Gastrocnemius medialis (tissue), 4 donors: ENCODE results near the gene EFCAB6. TPM values are rescaled to one million over a fixed set of nuclear protein-coding genes. Genes with fewer than 3 reads are reported as not detected.

Source experiments
- ATAC-seq, 2 donors: fragments of 150-250 bp; one replicate each; pipeline ENCODE4 v1.9.1; 2016
- DNase-seq, 2 donors: peaks; one replicate each; pipeline ENCODE4 v3.0.0-alpha.2; 2019
- H3K27ac ChIP-seq, 4 donors: fragments of 200-600 bp; sonication (generic); 1 replicate in 1 of 4; 2 replicates in 3 of 4; pipeline ENCODE4 v1.5.1; 2016 to 2018; ENCODE audit warnings: mild to moderate bottlenecking in 2 of 4, moderate library complexity in 1 of 4
- H3K27me3 ChIP-seq, 3 donors: fragments of 200-600 bp; sonication (generic) in 2 of 3; 1 replicate in 1 of 3; 2 replicates in 2 of 3; pipeline versions ENCODE4 v1.5.1 to v1.6.0; 2016 to 2019; ENCODE audit warnings: mild to moderate bottlenecking in 1 of 3, moderate library complexity in 1 of 3
- H3K36me3 ChIP-seq, 2 donors: fragments of 200-600 bp; sonication (generic) in 1 of 2; one replicate each; pipeline ENCODE4 v1.5.1; 2017 to 2018
- H3K4me1 ChIP-seq, 2 donors: fragments of 200-600 bp; sonication (generic) in 1 of 2; one replicate each; pipeline ENCODE4 v1.5.1; 2016 to 2017; ENCODE audit warnings: mild to moderate bottlenecking in 2 of 2
- H3K4me3 ChIP-seq, 4 donors: fragments of 200-600 bp; sonication (generic) in 3 of 4; 1 replicate in 1 of 4; 2 replicates in 3 of 4; pipeline ENCODE4 v1.5.1; 2016 to 2019; ENCODE audit warnings: mild to moderate bottlenecking in 2 of 4
- H3K9me3 ChIP-seq, 3 donors: fragments of 200-600 bp; sonication (generic) in 2 of 3; 1 replicate in 1 of 3; 2 replicates in 2 of 3; pipeline ENCODE4 v1.5.1; 2016 to 2019
- CTCF ChIP-seq, 5 experiments: fragments of 450-650 bp in 3 of 5; fragments of 200-600 bp in 2 of 5; sonication (generic) in 2 of 5; IDR thresholded peaks in 4 of 5; conservative IDR thresholded peaks in 1 of 5; 1 replicate in 4 of 5; 2 replicates in 1 of 5; pipeline ENCODE4 v1.5.1; 2016 to 2019; ENCODE audit warnings: antibody characterized with exemption in 5 of 5, mild to moderate bottlenecking in 3 of 5, moderate library complexity in 3 of 5
- POLR2A ChIP-seq, 2 donors: fragments of 450-650 bp; IDR thresholded peaks; one replicate each; pipeline ENCODE4 v1.6.1; 2017; ENCODE audit warnings: antibody characterized with exemption in 2 of 2, mild to moderate bottlenecking in 2 of 2, moderate library complexity in 2 of 2
- in situ Hi-C, 4 donors: fragments of 200-750 bp; cut with MboI; loops; one replicate each; pipeline versions ENCODE4 v1.15.0 to v1.8.0; 2017; ENCODE audit warnings: low sequenced_read_pairs in 4 of 4
- intact Hi-C: fragments of 100-400 bp; cut with DNase I; formaldehyde crosslinking; loops from one replicate; pipeline ENCODE4 v1.15.1; 2023; ENCODE audit warnings: low total_unique reads
- total RNA-seq, 4 donors: library from RNA; depleted of rRNA; stranded (reverse); fragments of >200 nt; gene quantifications; one replicate each; pipeline versions ENCODE4 v1.1.0 to v1.2.3, GENCODE V29; 2016

Gene EFCAB6
- total RNA-seq, 4 donors from 2014 or later = 0.07 to 4.4 (median 0.28) TPM

- no peaks in the 10 kb centered on the region for H3K36me3 ChIP-seq
- DNase-seq (no peak), ATAC-seq (no peak)
- no peaks in the 10 kb centered on the region for H3K9me3 ChIP-seq
- no peaks in the 10 kb centered on the region for H3K4me1 ChIP-seq
- no peak overlapping the region for H3K4me3 ChIP-seq
- H3K27me3 ChIP-seq = peaks cover 0 to 7% (median 0%) of the 10 kb centered on the region in 3 donors
- intact Hi-C loops = no loop called here
- TF ChIP-seq POLR2A (IDR thresholded peaks at IDR 0.05) = no peak
- no peak for TF ChIP-seq CTCF (IDR thresholded peaks at IDR 0.05 in 4 of 5, conservative IDR thresholded peaks at IDR 0.05 in 1 of 5)
- no peak overlapping the region for H3K27ac ChIP-seq
- in situ Hi-C loops = no loop called here
These were observed 248.5 kb downstream of the EFCAB6 start for GRCh38 chr22:43563571-43563970.

GRCh38 chr22:43562843-43563242, 249.3 kb downstream of the EFCAB6 start:
- peaks cover 0 to 7% (median 0%) of the 10 kb centered on the region in 3 donors for H3K27me3 ChIP-seq
- no peak overlapping the region for H3K4me3 ChIP-seq
- no peaks in the 10 kb centered on the region for H3K36me3 ChIP-seq
- H3K4me1 ChIP-seq = no peaks in the 10 kb centered on the region
- in situ Hi-C loops = no loop called here
- intact Hi-C loops = no loop called here
- H3K27ac ChIP-seq = no peak overlapping the region
- TF ChIP-seq POLR2A (IDR thresholded peaks at IDR 0.05) = no peak
- no peak for TF ChIP-seq CTCF (IDR thresholded peaks at IDR 0.05 in 4 of 5, conservative IDR thresholded peaks at IDR 0.05 in 1 of 5)
- ATAC-seq (no peak), DNase-seq (no peak)
- H3K9me3 ChIP-seq = no peaks in the 10 kb centered on the region

GRCh38 chr22:43561415-43562178, 250.5 kb downstream of the EFCAB6 start:
- in situ Hi-C loops (no loop called here), intact Hi-C loops (no loop called here)
- no peak for ATAC-seq
- no peak overlapping the region for H3K4me3 ChIP-seq
- H3K36me3 ChIP-seq = no peaks in the 10 kb centered on the region
- H3K27ac ChIP-seq = no peak overlapping the region
- H3K9me3 ChIP-seq = no peaks in the 10 kb centered on the region
- no peaks in the 10 kb centered on the region for H3K4me1 ChIP-seq
- DNase-seq = no peak
- peaks cover 0 to 7% (median 0%) of the 10 kb centered on the region in 3 donors for H3K27me3 ChIP-seq
- TF ChIP-seq POLR2A (IDR thresholded peaks at IDR 0.05) = no peak
- TF ChIP-seq CTCF (IDR thresholded peaks at IDR 0.05 in 4 of 5, conservative IDR thresholded peaks at IDR 0.05 in 1 of 5) = no peak

- TF ChIP-seq CTCF (IDR thresholded peaks at IDR 0.05 in 4 of 5, conservative IDR thresholded peaks at IDR 0.05 in 1 of 5) (no peak), POLR2A (IDR thresholded peaks at IDR 0.05) (no peak)
- no peaks in the 10 kb centered on the region for H3K36me3 ChIP-seq
- intact Hi-C loops = no loop called here
- DNase-seq (no peak), ATAC-seq (no peak)
- peaks cover 0 to 7% (median 0%) of the 10 kb centered on the region in 3 donors for H3K27me3 ChIP-seq
- H3K4me3 ChIP-seq = no peak overlapping the region
- H3K27ac ChIP-seq = no peak overlapping the region
- H3K9me3 ChIP-seq = no peaks in the 10 kb centered on the region
- H3K4me1 ChIP-seq = no peaks in the 10 kb centered on the region
- in situ Hi-C loops = no loop called here
These were observed 251.5 kb downstream of the EFCAB6 start for GRCh38 chr22:43560651-43561050.
